SK-N-SH (cell line): Measurements from ENCODE around the gene DCHS2. TPM values are rescaled to one million over a fixed set of nuclear protein-coding genes. Genes with fewer than 3 reads are reported as not detected.

Source experiments
- CTCF ChIA-PET: fragments of 300-600, 350-600 bp; formaldehyde crosslinking; extraction: SDS; loops from one replicate; lab custom pipeline; 2021; lab: Yijun Ruan, JAX
- POLR2A ChIA-PET: fragments of 350-600 bp; sonication (Branson Sonifier 250); formaldehyde crosslinking; extraction: SDS; loops from one replicate; lab custom pipeline; 2020; ENCODE audit warnings: antibody characterized with exemption, inconsistent platforms; lab: Yijun Ruan, JAX
- DNase-seq: peaks from one replicate; pipeline ENCODE4 v3.0.0; 2012
- H2AFZ ChIP-seq: fragments of 200-600 bp; sonication (generic); 2 replicates; pipeline ENCODE4 v1.8.1; 2016; ENCODE audit warnings: antibody characterized with exemption, mild to moderate bottlenecking, low read depth
- H3F3A ChIP-seq: fragments of 200-600 bp; sonication (generic); replicated peaks from 2 replicates; pipeline ENCODE3; 2016; ENCODE audit warnings: antibody characterized with exemption, mild to moderate bottlenecking; ENCODE audit not compliant: insufficient read depth
- H3K27ac ChIP-seq, 2 experiments: fragments of 200-500 bp in 1 of 2; fragments of 200-600 bp in 1 of 2; sonication (Bioruptor generic) in 1 of 2; sonication (generic), shearing (Covaris generic) in 1 of 2; 2 replicates each; pipeline versions ENCODE4 v1.5.1 to v1.6.1; 2014 to 2016; ENCODE audit warnings: low read depth in 2 of 2, inconsistent platforms in 1 of 2, low read length in 1 of 2, mild to moderate bottlenecking in 1 of 2, mixed read lengths in 1 of 2
- H3K27me3 ChIP-seq: fragments of 200-600 bp; sonication (generic), shearing (Covaris generic); 2 replicates; pipeline ENCODE4 v1.6.1; 2016; ENCODE audit warnings: mixed run types; ENCODE audit not compliant: insufficient read depth
- H3K36me3 ChIP-seq, 2 experiments: fragments of 200-500 bp in 1 of 2; fragments of 200-600 bp in 1 of 2; sonication (Bioruptor generic) in 1 of 2; sonication (generic) in 1 of 2; replicated peaks in 1 of 2; 2 replicates each; pipeline versions ENCODE3 to v1.5.1; 2014 to 2016; ENCODE audit warnings: low read length in 1 of 2, mild to moderate bottlenecking in 1 of 2; ENCODE audit not compliant: insufficient read depth in 2 of 2, control insufficient read depth in 1 of 2
- H3K4me1 ChIP-seq, 2 experiments: fragments of 200-500 bp in 1 of 2; fragments of 200-600 bp in 1 of 2; sonication (Bioruptor generic) in 1 of 2; sonication (generic), shearing (Covaris generic) in 1 of 2; 2 replicates each; pipeline versions ENCODE4 v1.5.1 to v1.6.1; 2014 to 2016; ENCODE audit warnings: low read depth in 1 of 2, low read length in 1 of 2, mixed run types in 1 of 2; ENCODE audit not compliant: insufficient read depth in 2 of 2, control insufficient read depth in 1 of 2
- H3K4me2 ChIP-seq: fragments of 200-600 bp; sonication (generic), shearing (Covaris generic); 2 replicates; pipeline ENCODE4 v1.6.1; 2017; ENCODE audit warnings: mixed run types
- H3K4me3 ChIP-seq, 2 experiments: fragments of 200-500 bp in 1 of 2; fragments of 200-600 bp in 1 of 2; sonication (Bioruptor generic) in 1 of 2; sonication (generic), shearing (Covaris generic) in 1 of 2; 2 replicates each; pipeline versions ENCODE4 v1.5.1 to v1.8.1; 2014 to 2016; ENCODE audit warnings: low read depth in 2 of 2, inconsistent platforms in 1 of 2, low read length in 1 of 2, mild to moderate bottlenecking in 1 of 2, mixed read lengths in 1 of 2, moderate library complexity in 1 of 2
- H3K79me2 ChIP-seq: fragments of 200-600 bp; sonication (generic); 2 replicates; pipeline ENCODE4 v1.8.1; 2017; ENCODE audit warnings: mild to moderate bottlenecking; ENCODE audit not compliant: insufficient read depth
- H3K9ac ChIP-seq: fragments of 200-600 bp; sonication (generic); 2 replicates; pipeline ENCODE4 v1.6.1; 2017; ENCODE audit warnings: mixed run types
- H3K9me2 ChIP-seq: fragments of 200-600 bp; sonication (generic); 2 replicates; pipeline ENCODE4 v1.6.1; 2017; ENCODE audit warnings: mixed run types
- H3K9me3 ChIP-seq: fragments of 200-600 bp; sonication (generic); 2 replicates; pipeline ENCODE4 v1.6.1; 2017; ENCODE audit warnings: mixed run types, mild to moderate bottlenecking, moderate library complexity
- H4K20me1 ChIP-seq: fragments of 200-600 bp; sonication (generic); 2 replicates; pipeline ENCODE4 v1.6.1; 2017; ENCODE audit warnings: mild to moderate bottlenecking, mixed run types; ENCODE audit not compliant: insufficient read depth
- CHD2 ChIP-seq: fragments of 150-350 bp; IDR thresholded peaks from 2 replicates; pipeline ENCODE4 v1.6.1; 2018; ENCODE audit warnings: low read length; ENCODE audit not compliant: partially characterized antibody
- EP300 ChIP-seq, 2 experiments: IDR thresholded peaks; 2 replicates each; pipeline versions ENCODE4 v1.4.0 to v1.6.1; 2012; ENCODE audit warnings: borderline replicate concordance in 1 of 2, low read depth in 1 of 2, low read length in 1 of 2
- EZH2phosphoT487 ChIP-seq: fragments of 200-600 bp; sonication (generic); IDR thresholded peaks from 2 replicates; pipeline ENCODE4 v1.6.1; 2017; ENCODE audit warnings: low read depth, mixed run types, mild to moderate bottlenecking, antibody characterized with exemption, moderate library complexity, borderline replicate concordance
- FOSL2 ChIP-seq: IDR thresholded peaks from 2 replicates; pipeline ENCODE4 v1.4.0; 2012; ENCODE audit warnings: low read depth, mild to moderate bottlenecking, moderate library complexity, borderline replicate concordance
- FOXM1 ChIP-seq: IDR thresholded peaks from 2 replicates; pipeline ENCODE4 v1.4.0; 2012; ENCODE audit warnings: low read depth, mild to moderate bottlenecking
- GATA2 ChIP-seq: sonication (generic); formaldehyde crosslinking; IDR thresholded peaks from 2 replicates; pipeline ENCODE4 v1.5.0; 2020; ENCODE audit warnings: mild to moderate bottlenecking, missing genetic modification reagents
- JUND ChIP-seq: IDR thresholded peaks from 2 replicates; pipeline ENCODE4 v1.4.0; 2012
- MAX ChIP-seq: IDR thresholded peaks from 2 replicates; pipeline ENCODE4 v1.4.0; 2012; ENCODE audit warnings: low read depth
- MXI1 ChIP-seq: IDR thresholded peaks from 2 replicates; pipeline ENCODE4 v1.6.1; 2012; ENCODE audit warnings: mild to moderate bottlenecking, low read depth, low read length, improper control_type of control experiment
- NFIC ChIP-seq: IDR thresholded peaks from 2 replicates; pipeline ENCODE4 v1.4.0; 2012; ENCODE audit warnings: borderline replicate concordance
- RFX5 ChIP-seq: IDR thresholded peaks from 2 replicates; pipeline ENCODE4 v1.6.1; 2012; ENCODE audit warnings: mild to moderate bottlenecking, improper control_type of control experiment, low read length
- SIN3A ChIP-seq: IDR thresholded peaks from 2 replicates; pipeline ENCODE4 v1.6.1; 2012; ENCODE audit warnings: low read depth, mild to moderate bottlenecking, low read length, moderate library complexity, borderline replicate concordance
- SMC3 ChIP-seq: IDR thresholded peaks from 2 replicates; pipeline ENCODE4 v1.6.1; 2012; ENCODE audit warnings: low read depth, low read length, improper control_type of control experiment
- TCF12 ChIP-seq: IDR thresholded peaks from 2 replicates; pipeline ENCODE4 v1.4.0; 2012
- TEAD4 ChIP-seq: IDR thresholded peaks from 2 replicates; pipeline ENCODE4 v1.4.0; 2012; ENCODE audit warnings: mild to moderate bottlenecking, borderline replicate concordance; ENCODE audit not compliant: insufficient read depth
- YY1 ChIP-seq: IDR thresholded peaks from 2 replicates; pipeline ENCODE4 v1.4.0; 2012; ENCODE audit warnings: low read depth, mild to moderate bottlenecking
- WGBS: methylation state at CpG from one replicate; pipeline ENCODE4 v1.1.6; 2017; ENCODE audit warnings: low lambda C conversion rate; 5-methylcytosine and 5-hydroxymethylcytosine counted together
- polyA plus RNA-seq, 3 experiments: library from polyadenylated mRNA; depleted of rRNA; stranded (reverse); fragments of >200 nt; gene quantifications; 2 replicates each; pipeline ENCODE4 v1.2.3, GENCODE V29; 2012
- TF ChIP-seq, protein P1 (sequence below): IDR thresholded peaks from 2 replicates; pipeline ENCODE4; 2012
- TF ChIP-seq, protein P2 (sequence below): fragments of 150-350 bp; IDR thresholded peaks from 2 replicates; pipeline ENCODE4 v1.6.1; 2016; ENCODE audit warnings: mild to moderate bottlenecking, low read depth, low read length
- TF ChIP-seq, protein P3 (sequence below): IDR thresholded peaks from 2 replicates; pipeline ENCODE4 v1.4.0; 2012; ENCODE audit warnings: low read depth, borderline replicate concordance

Gene DCHS2
- polyA plus RNA-seq, 1 of the 3 experiments (the other 2 are of a cell fraction) = not detected

- H3K4me1 ChIP-seq = no peaks in the 10 kb centered on the region
- no peak overlapping the region for H3K4me2 ChIP-seq
- H3K9me3 ChIP-seq = no peaks in the 10 kb centered on the region
- no peaks in the 10 kb centered on the region for H3K27me3 ChIP-seq
- no peaks in the 10 kb centered on the region for H3K36me3 ChIP-seq
- 2% methylated on average over 4 of the region's 4 CpGs for WGBS
- no peaks in the 10 kb centered on the region for H3K79me2 ChIP-seq
- H3F3A ChIP-seq = no peaks in the 10 kb centered on the region
- no peaks in the 10 kb centered on the region for H3K9me2 ChIP-seq
- ChIA-PET CTCF (interaction anchor here (0.8 kb wide), 1 partner anchor 123 kb away, joined by 3 read pairs; no protein-coding TSS in a partner anchor), POLR2A (no interaction called here)
- no peak overlapping the region for H2AFZ ChIP-seq
- no peak overlapping the region for H3K4me3 ChIP-seq
- no peak overlapping the region for H3K9ac ChIP-seq
- H3K27ac ChIP-seq = no peak overlapping the region
- H4K20me1 ChIP-seq = no peaks in the 10 kb centered on the region
- TF ChIP-seq FOXM1 (no peak), JUND (no peak), SMC3 (no peak), FOSL2 (no peak), RFX5 (no peak), NFIC (no peak), YY1 (no peak)
- DNase-seq = no peak
Measured at GRCh38 chr4:154254999-154255398, 236.6 kb downstream of the DCHS2 start.

GRCh38 chr4:154234576-154234975 is 257.0 kb downstream of the DCHS2 start:
- Histone ChIP-seq H3K9me3 (no peaks in the 10 kb centered on the region), H3K36me3 (no peaks in the 10 kb centered on the region), H3K4me2 (no peak overlapping the region)
- TF ChIP-seq EP300 (IDR thresholded peaks at IDR 0.05; ENCODE audit: borderline replicate concordance in 1 of 2, low read depth in 1 of 2, low read length in 1 of 2) = no peak
- no peak for TF ChIP-seq EZH2phosphoT487
- TF ChIP-seq GATA2 (CRISPR knock-in tag) = no peak
- no peak for TF ChIP-seq MAX
- TF ChIP-seq TCF12 = no peak
- TF ChIP-seq, protein P1, sequence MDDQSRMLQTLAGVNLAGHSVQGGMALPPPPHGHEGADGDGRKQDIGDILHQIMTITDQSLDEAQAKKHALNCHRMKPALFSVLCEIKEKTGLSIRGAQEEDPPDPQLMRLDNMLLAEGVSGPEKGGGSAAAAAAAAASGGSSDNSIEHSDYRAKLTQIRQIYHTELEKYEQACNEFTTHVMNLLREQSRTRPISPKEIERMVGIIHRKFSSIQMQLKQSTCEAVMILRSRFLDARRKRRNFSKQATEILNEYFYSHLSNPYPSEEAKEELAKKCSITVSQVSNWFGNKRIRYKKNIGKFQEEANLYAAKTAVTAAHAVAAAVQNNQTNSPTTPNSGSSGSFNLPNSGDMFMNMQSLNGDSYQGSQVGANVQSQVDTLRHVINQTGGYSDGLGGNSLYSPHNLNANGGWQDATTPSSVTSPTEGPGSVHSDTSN = no peak
- no peak for TF ChIP-seq TEAD4
- TF ChIP-seq CHD2 = no peak
- TF ChIP-seq RFX5 = no peak
- TF ChIP-seq, protein P2, sequence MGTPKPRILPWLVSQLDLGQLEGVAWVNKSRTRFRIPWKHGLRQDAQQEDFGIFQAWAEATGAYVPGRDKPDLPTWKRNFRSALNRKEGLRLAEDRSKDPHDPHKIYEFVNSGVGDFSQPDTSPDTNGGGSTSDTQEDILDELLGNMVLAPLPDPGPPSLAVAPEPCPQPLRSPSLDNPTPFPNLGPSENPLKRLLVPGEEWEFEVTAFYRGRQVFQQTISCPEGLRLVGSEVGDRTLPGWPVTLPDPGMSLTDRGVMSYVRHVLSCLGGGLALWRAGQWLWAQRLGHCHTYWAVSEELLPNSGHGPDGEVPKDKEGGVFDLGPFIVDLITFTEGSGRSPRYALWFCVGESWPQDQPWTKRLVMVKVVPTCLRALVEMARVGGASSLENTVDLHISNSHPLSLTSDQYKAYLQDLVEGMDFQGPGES = no peak
- no peak for TF ChIP-seq JUND
- no peak for TF ChIP-seq FOXM1
- TF ChIP-seq, protein P3, sequence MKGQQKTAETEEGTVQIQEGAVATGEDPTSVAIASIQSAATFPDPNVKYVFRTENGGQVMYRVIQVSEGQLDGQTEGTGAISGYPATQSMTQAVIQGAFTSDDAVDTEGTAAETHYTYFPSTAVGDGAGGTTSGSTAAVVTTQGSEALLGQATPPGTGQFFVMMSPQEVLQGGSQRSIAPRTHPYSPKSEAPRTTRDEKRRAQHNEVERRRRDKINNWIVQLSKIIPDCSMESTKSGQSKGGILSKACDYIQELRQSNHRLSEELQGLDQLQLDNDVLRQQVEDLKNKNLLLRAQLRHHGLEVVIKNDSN = no peak
- TF ChIP-seq MXI1 = no peak
- no peak for TF ChIP-seq YY1
- no peak for TF ChIP-seq SMC3
- no peak for TF ChIP-seq SIN3A
- TF ChIP-seq FOSL2 = no peak
- TF ChIP-seq, all 33 proteins: peak for 0
- Histone ChIP-seq H3K4me1 (no peaks in the 10 kb centered on the region), H3K27ac (no peak overlapping the region), H3K79me2 (no peaks in the 10 kb centered on the region), H3K4me3 (no peak overlapping the region), H3K27me3 (no peaks in the 10 kb centered on the region), H3F3A (no peaks in the 10 kb centered on the region), H3K9me2 (no peaks in the 10 kb centered on the region), H4K20me1 (no peaks in the 10 kb centered on the region), H3K9ac (no peak overlapping the region), H2AFZ (no peak overlapping the region)
- DNase-seq = no peak
- ChIA-PET CTCF (no interaction called here), POLR2A (no interaction called here)
- WGBS = 3% methylated on average over 4 of the region's 4 CpGs
